ENCODE results near the gene SHQ1.
A peak's percentile ranks its signal among the peaks of the same experiment; 100 is the strongest.

SHQ1 gene

GRCh38 chr3:72847751-72848702 lies at the start of gene SHQ1:
TSS of gene SHQ1 (minus strand) at chr3:72848445. CDS start at chr3:72848340, 105 bp downstream.
- peak; percentile 81 to 98 for DNase-seq (ENCODE audit: low spot score in 2 of 2)
- Histone ChIP-seq H3K27me3 (ENCODE audit: low read depth) (0 out of 2 replicates have a peak, but pooled peaks cover 3% of the 10 kb centered on the region), H3K4me1 (peaks cover 25% of the 10 kb centered on the region), H3K36me3 (replicated peaks) (no peaks in the 10 kb centered on the region), H3K9me3 (no peaks in the 10 kb centered on the region), H3K4me3 (peak within 1 kb of the TSS; percentile 84)
- in situ Hi-C loops (cut with MboI; ENCODE audit: low sequenced_read_pairs) = loop anchor here (25.0 kb wide), 1 partner anchor 1136 kb away; no protein-coding TSS in a partner anchor

DNA sequence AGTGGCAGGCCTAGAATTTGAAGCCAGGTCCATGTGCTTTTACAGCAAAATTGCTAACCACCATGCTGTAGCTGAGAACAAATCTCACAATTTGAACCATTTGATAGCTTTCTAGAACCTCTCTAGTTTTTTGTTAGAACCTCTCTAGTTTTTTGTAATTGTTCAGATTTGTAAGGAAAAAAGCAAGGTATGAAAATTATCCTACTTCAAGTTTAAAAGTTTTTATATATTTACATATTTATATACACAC lies 49.4 kb upstream of the SHQ1 start:
- Histone ChIP-seq H3K4me1 (peaks cover under 1% of the 10 kb centered on the region), H3K27me3 (ENCODE audit: low read depth) (peaks cover 22% of the 10 kb centered on the region), H3K36me3 (replicated peaks) (no peaks in the 10 kb centered on the region), H3K9me3 (no peaks in the 10 kb centered on the region), H3K4me3 (no peak overlapping the region)
- DNase-seq (ENCODE audit: low spot score in 2 of 2) = no peak
- in situ Hi-C loops (cut with MboI; ENCODE audit: low sequenced_read_pairs) = no loop called here

GRCh38 chr3:72896996-72897757 lies 48.9 kb upstream of the SHQ1 start:
- peaks cover 22% of the 10 kb centered on the region for H3K27me3 ChIP-seq (ENCODE audit: low read depth)
- H3K4me1 ChIP-seq = peaks cover 3% of the 10 kb centered on the region
- H3K4me3 ChIP-seq = no peak overlapping the region
- no peaks in the 10 kb centered on the region for H3K36me3 ChIP-seq (replicated peaks)
- in situ Hi-C loops (cut with MboI; ENCODE audit: low sequenced_read_pairs) = no loop called here
- H3K9me3 ChIP-seq = no peaks in the 10 kb centered on the region
- no peak for DNase-seq (ENCODE audit: low spot score in 2 of 2)

- in situ Hi-C loops (cut with MboI; ENCODE audit: low sequenced_read_pairs) = no loop called here
- no peaks in the 10 kb centered on the region for H3K9me3 ChIP-seq
- no peak for DNase-seq (ENCODE audit: low spot score in 2 of 2)
- H3K36me3 ChIP-seq (replicated peaks) = no peaks in the 10 kb centered on the region
- H3K27me3 ChIP-seq (ENCODE audit: low read depth) = peaks cover 25% of the 10 kb centered on the region
- H3K4me3 ChIP-seq = no peak overlapping the region
- peaks cover 21% of the 10 kb centered on the region for H3K4me1 ChIP-seq
Measured at GRCh38 chr3:72894976-72895552, 46.8 kb upstream of the SHQ1 start.

- no peaks in the 10 kb centered on the region for H3K36me3 ChIP-seq (replicated peaks)
- DNase-seq (ENCODE audit: low spot score in 2 of 2) = peak in 1 of 2 experiments; percentile 38
- H3K4me1 ChIP-seq = peaks cover 33% of the 10 kb centered on the region
- peaks cover 17% of the 10 kb centered on the region for H3K27me3 ChIP-seq (ENCODE audit: low read depth)
- no peaks in the 10 kb centered on the region for H3K9me3 ChIP-seq
- in situ Hi-C loops (cut with MboI; ENCODE audit: low sequenced_read_pairs) = no loop called here
- no peak overlapping the region for H3K4me3 ChIP-seq
Measured at GRCh38 chr3:72892870-72893269, 44.6 kb upstream of the SHQ1 start.

DNA sequence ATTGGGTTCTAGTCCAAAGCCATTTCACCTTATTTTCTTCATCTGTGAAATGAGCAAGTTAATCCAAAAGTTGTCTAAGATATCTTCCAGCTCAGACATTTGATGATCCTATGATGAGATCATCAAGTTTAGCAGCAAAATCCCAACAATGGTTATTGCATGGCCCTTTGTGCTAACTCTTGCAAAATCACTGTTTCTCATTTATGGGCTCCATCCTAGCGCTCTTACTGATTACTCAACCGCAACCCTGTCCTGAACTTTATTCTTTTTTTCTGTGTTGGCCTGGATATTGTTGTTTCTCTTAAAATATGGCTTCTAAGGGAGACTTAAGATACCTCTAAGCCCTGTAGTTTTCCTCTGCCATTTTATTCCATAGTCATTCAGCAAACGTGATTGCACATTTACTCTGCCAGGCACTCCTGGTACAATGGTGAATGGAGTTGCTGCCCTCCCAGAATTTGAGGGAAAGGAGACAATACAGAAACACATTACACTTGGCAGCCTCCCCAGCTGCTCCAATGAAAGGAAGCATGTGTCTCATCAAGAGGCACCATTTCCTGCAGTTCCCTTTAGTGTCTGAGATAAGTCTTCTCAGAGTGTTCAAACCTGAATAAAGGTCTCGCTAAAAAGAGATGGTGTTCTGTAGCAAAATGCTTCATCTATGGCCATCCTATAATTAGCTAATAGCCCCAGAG lies 44.0 kb upstream of the SHQ1 start:
- in situ Hi-C loops (cut with MboI; ENCODE audit: low sequenced_read_pairs) = no loop called here
- Histone ChIP-seq H3K4me1 (peaks cover 38% of the 10 kb centered on the region), H3K9me3 (no peaks in the 10 kb centered on the region), H3K36me3 (replicated peaks) (no peaks in the 10 kb centered on the region), H3K27me3 (ENCODE audit: low read depth) (peaks cover 18% of the 10 kb centered on the region), H3K4me3 (no peak overlapping the region)
- DNase-seq (ENCODE audit: low spot score in 2 of 2) = no peak

- peaks cover 19% of the 10 kb centered on the region for H3K27me3 ChIP-seq (ENCODE audit: low read depth)
- no peaks in the 10 kb centered on the region for H3K9me3 ChIP-seq
- H3K36me3 ChIP-seq (replicated peaks) = no peaks in the 10 kb centered on the region
- peak; percentile 53 to 62 for DNase-seq (ENCODE audit: low spot score in 2 of 2)
- in situ Hi-C loops (cut with MboI; ENCODE audit: low sequenced_read_pairs) = no loop called here
- H3K4me3 ChIP-seq = no peak overlapping the region
- H3K4me1 ChIP-seq = peaks cover 42% of the 10 kb centered on the region
Measured at GRCh38 chr3:72891053-72891855, 43.0 kb upstream of the SHQ1 start.

DNA sequence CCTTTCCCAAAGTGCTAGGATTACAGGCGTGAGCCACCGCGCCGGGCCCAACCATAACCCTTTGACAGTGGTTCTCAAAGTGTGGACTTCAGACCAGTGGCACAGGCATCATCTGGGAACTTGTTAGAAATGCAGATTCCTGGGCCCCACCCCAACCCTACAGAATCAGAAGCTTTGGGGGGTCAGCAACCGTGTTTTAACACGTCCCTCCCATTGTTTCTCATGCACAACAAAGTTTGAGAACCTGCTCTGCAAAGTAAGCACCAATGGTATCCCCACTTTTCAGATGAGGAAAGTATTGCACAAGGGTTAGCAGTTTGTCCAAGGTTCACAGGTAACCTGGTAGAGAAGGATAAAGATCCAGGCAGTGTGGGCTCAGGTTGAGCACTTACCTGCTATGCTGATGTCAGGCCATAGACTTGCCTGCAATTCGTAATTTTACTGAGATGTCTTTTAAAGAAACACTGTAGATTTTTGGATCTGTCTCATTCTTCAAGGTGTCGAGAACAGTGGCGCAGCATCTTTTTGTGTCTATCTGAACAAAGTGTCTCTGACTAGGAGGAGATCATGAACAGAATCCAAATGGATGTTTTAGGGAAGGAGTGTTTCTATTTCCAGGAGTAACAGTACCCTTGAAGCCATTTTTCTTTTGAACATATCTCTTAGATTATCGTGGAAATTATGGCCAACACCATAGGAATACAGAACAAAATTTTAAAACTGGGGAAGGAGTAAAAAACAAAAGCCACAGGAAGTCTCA lies 42.1 kb upstream of the SHQ1 start:
- Histone ChIP-seq H3K4me1 (peaks cover 42% of the 10 kb centered on the region), H3K36me3 (replicated peaks) (no peaks in the 10 kb centered on the region), H3K27me3 (ENCODE audit: low read depth) (peaks cover 11% of the 10 kb centered on the region), H3K4me3 (no peak overlapping the region), H3K9me3 (no peaks in the 10 kb centered on the region)
- in situ Hi-C loops (cut with MboI; ENCODE audit: low sequenced_read_pairs) = no loop called here
- DNase-seq (ENCODE audit: low spot score in 2 of 2) = no peak

GRCh38 chr3:72889310-72890165 lies 41.3 kb upstream of the SHQ1 start:
- H3K27me3 ChIP-seq (ENCODE audit: low read depth) = peaks cover 11% of the 10 kb centered on the region
- no peaks in the 10 kb centered on the region for H3K36me3 ChIP-seq (replicated peaks)
- no peaks in the 10 kb centered on the region for H3K9me3 ChIP-seq
- no peak overlapping the region for H3K4me3 ChIP-seq
- H3K4me1 ChIP-seq = peaks cover 42% of the 10 kb centered on the region
- no peak for DNase-seq (ENCODE audit: low spot score in 2 of 2)
- in situ Hi-C loops (cut with MboI; ENCODE audit: low sequenced_read_pairs) = no loop called here

DNA sequence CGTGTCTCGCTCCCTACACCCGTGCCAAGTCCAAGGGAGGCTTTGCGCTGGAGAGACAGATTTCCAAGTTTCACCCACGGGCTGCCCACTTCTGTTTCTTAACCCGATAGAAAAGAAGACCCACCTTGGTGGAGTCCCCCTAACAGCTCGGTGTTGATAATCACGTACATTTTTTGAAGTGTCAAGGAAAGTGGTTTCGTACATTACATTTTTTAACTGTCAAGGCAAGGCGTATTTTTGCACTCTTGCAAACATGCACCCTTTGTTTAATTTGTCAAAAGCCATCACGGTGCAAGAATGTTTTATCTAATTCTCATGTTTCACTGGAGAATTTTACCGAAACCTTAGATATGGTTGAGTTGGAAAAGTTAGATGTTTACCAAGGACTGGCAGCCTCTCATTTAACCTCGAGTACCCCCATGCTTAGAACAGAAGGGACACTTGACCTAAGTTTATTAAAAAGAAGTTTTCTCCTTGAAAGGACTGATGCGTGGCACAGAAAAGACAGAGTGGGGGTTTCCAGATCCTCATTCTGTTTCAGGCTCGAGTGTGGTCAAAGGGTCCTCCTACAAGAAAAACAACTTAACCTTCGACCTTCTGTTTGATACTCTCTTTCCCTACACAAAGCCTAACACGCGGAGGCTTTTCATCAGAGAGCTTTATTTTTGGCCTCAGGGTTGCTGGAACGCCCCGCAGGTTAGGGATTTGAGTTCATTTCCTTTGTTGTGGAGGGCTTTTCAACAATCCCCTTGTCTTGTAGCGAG lies 40.5 kb upstream of the SHQ1 start:
- peaks cover 42% of the 10 kb centered on the region for H3K4me1 ChIP-seq
- DNase-seq (ENCODE audit: low spot score in 2 of 2) = peak; percentile 80 to 85
- H3K9me3 ChIP-seq = no peaks in the 10 kb centered on the region
- H3K27me3 ChIP-seq (ENCODE audit: low read depth) = peaks cover 11% of the 10 kb centered on the region
- in situ Hi-C loops (cut with MboI; ENCODE audit: low sequenced_read_pairs) = no loop called here
- peak overlapping the region; percentile 24 for H3K4me3 ChIP-seq
- no peaks in the 10 kb centered on the region for H3K36me3 ChIP-seq (replicated peaks)

Data from HAP-1 (cell line).